C4-2B (cell line): Measurements from ENCODE around the gene MAGOHB.

Source experiments
- H3K27ac ChIP-seq: fragments of 450-650 bp; 2 replicates; pipeline ENCODE4 v1.5.1; 2017
- ZFX ChIP-seq: fragments of 450-650 bp; IDR thresholded peaks from 2 replicates; pipeline ENCODE4 v1.6.1; 2017
- TF ChIP-seq, protein P1 (sequence below): fragments of 450-650 bp; conservative IDR thresholded peaks from 2 replicates; pipeline ENCODE4 v1.5.1; 2017; ENCODE audit warnings: mild to moderate bottlenecking

MAGOHB gene

GRCh38 chr12:10638728-10639127 is 25.3 kb upstream of the MAGOHB start:
- TF ChIP-seq, protein P1, sequence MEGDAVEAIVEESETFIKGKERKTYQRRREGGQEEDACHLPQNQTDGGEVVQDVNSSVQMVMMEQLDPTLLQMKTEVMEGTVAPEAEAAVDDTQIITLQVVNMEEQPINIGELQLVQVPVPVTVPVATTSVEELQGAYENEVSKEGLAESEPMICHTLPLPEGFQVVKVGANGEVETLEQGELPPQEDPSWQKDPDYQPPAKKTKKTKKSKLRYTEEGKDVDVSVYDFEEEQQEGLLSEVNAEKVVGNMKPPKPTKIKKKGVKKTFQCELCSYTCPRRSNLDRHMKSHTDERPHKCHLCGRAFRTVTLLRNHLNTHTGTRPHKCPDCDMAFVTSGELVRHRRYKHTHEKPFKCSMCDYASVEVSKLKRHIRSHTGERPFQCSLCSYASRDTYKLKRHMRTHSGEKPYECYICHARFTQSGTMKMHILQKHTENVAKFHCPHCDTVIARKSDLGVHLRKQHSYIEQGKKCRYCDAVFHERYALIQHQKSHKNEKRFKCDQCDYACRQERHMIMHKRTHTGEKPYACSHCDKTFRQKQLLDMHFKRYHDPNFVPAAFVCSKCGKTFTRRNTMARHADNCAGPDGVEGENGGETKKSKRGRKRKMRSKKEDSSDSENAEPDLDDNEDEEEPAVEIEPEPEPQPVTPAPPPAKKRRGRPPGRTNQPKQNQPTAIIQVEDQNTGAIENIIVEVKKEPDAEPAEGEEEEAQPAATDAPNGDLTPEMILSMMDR, result no peak
- H3K27ac ChIP-seq, result no peak overlapping the region

DNA sequence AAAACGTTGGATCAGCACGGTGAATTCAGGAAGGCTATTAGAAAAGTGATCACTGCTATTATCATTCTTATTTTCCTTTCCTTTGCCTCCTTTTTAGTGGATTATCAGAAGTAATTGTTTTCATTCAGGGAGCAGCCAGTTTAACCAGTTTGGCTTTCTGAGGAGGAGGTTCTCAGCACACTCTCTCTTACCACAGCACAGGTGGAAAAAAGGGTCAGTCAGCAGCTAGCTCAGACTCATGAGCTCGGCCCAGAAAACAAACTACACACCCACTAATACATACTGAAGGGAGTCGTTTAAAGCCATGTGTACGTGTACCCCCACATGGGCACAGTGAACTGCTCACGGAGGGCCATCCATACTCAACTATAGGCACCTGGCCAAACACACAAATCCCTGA is 23.2 kb upstream of the MAGOHB start:
- H3K27ac ChIP-seq, result peak overlapping the region; percentile 21; the same call in 1 of the 2 replicates
- TF ChIP-seq, protein P1, result no peak
- TF ChIP-seq ZFX, result no peak

- TF ChIP-seq, protein P1, result no peak
- TF ChIP-seq ZFX, result no peak
- H3K27ac ChIP-seq, result peak overlapping the region; percentile 21; the same call in 1 of the 2 replicates
These were observed 22.7 kb upstream of the MAGOHB start for GRCh38 chr12:10636124-10636523.

DNA sequence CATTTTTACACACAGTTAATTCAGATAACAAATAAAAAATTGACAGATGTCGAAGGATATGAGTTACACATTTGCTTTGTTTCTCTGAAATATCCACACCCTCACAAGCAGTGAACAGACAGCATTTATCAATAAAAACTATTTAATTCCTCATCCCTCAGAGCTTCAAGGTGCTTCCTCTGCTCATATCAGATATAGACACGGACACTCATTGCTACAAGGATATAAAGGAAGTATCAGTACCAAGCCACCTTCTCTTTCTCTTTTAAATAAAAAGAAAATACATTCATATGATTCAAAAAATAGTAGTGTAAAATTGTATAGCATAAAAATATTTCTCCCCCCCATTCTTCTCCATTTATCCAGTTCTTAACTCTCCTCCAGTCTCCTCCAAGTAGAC is 21.9 kb upstream of the MAGOHB start:
- TF ChIP-seq ZFX, result no peak
- TF ChIP-seq, protein P1, result no peak

DNA sequence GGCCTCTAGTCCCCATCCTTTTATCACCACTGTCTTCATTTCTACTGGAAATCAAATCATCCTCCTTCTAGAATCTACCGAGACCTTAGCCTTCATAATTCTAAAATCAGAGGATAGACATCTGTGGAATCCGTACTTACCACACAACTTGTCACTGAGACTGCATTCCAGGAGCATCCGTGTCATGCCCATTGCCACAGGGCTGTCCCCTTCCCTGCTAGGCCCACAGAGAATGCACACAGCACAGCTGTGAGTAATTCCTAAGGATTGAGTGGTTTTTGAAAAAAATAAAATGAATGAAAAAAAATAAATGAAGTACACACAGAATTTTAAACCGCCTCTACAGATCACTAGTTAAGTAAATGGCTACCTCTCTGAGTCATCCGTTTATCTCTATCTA is 21.0 kb upstream of the MAGOHB start:
- TF ChIP-seq ZFX, result no peak
- TF ChIP-seq, protein P1, result no peak
- H3K27ac ChIP-seq, result no peak overlapping the region

More for the DNA sequence above, 21.9 kb upstream of the MAGOHB start:
- no peak overlapping the region for H3K27ac ChIP-seq

DNA sequence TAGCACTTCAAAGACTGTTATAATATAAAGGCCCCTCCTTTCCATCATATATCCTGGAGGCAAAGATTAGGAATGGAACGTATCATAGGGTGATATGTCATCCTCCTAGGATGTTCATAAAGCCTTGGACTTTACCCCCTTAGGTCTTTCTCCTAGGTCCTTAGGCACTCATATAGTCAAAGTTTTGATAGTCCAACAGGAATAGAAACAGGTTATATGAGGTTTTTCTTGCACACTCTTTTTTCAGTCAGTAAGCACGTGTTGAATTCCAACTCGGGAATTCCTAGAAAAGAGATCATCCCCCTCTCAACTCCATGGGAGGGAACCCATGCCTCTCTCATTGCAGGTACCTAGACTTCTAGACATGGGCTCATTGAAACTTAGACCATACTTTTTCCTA is 20.1 kb upstream of the MAGOHB start:
- H3K27ac ChIP-seq, result no peak overlapping the region
- TF ChIP-seq ZFX, result no peak

DNA sequence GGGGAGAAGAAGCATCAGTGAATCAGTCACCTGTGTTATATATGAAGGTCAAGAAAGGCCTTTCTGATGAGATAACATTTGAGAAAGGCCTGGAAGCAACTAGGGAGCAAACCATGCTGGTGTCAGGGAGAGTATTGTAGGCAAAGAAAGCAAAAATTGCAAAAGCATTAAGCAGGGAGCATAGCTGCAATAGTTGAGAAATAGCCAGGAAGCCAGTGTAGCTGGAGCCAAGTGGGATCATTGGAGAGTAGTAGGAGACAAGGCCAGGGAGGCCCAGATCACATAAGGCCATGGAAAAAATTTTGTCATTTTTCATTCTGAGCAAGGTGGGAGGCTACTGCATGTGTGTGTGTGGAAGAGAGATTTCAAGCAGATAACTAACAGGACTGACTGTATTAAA is 18.8 kb upstream of the MAGOHB start:
- H3K27ac ChIP-seq, result no peak overlapping the region
- TF ChIP-seq ZFX, result no peak
- TF ChIP-seq, protein P1, result no peak

GRCh38 chr12:10624605-10625004 is 11.2 kb upstream of the MAGOHB start:
- no peak overlapping the region for H3K27ac ChIP-seq
- TF ChIP-seq, protein P1, result no peak
- no peak for TF ChIP-seq ZFX
